Measurements from ENCODE around the gene RAD54L2. TPM values are rescaled to one million over a fixed set of nuclear protein-coding genes. Genes with fewer than 3 reads are reported as not detected.

RAD54L2 gene
- total RNA-seq, 4 donors from 2014 or later: 15.0 to 36.5 (median 20.4) TPM

DNA sequence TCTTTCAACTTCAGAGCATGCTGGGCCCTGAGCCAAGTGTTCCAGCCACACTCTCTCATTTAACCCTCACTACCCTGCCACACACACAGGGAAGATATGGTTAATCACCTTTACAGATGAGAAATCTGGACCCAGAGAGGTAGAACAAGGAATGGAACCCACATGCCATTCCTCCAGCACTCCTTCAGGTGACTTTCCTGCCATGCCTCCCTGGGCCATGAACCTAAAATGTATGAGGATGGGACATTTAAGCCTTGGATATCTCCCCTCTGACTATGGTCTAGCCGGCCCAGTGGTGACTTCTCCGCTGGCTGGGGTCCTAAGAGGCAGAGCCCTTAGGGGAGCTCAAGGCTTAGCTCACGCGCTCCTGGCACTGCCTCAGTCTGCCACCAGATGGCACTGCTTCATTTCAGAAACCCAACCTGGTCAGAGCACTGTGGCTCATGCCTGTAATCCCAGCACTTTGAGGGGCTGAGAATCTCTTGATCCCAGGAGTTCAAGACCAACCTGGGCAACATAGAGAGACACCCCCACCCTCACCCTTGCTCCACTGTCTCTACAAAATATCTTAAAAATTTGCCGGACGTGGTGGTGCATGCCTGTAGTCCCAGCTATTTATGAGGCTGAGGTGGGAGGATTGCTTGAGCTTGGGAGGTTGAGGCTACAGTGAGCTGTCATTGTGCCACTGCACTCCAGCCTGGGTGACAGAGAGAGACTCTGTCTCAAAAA lies 36.5 kb upstream of the RAD54L2 start:
- no peaks in the 10 kb centered on the region for H3K9me3 ChIP-seq
- 21% methylated on average over 4 of the region's 6 CpGs for WGBS
- H3K27me3 ChIP-seq: no peaks in the 10 kb centered on the region
- H3K4me3 ChIP-seq: no peak overlapping the region
- no peak overlapping the region for H3K27ac ChIP-seq
- TF ChIP-seq, protein P1, sequence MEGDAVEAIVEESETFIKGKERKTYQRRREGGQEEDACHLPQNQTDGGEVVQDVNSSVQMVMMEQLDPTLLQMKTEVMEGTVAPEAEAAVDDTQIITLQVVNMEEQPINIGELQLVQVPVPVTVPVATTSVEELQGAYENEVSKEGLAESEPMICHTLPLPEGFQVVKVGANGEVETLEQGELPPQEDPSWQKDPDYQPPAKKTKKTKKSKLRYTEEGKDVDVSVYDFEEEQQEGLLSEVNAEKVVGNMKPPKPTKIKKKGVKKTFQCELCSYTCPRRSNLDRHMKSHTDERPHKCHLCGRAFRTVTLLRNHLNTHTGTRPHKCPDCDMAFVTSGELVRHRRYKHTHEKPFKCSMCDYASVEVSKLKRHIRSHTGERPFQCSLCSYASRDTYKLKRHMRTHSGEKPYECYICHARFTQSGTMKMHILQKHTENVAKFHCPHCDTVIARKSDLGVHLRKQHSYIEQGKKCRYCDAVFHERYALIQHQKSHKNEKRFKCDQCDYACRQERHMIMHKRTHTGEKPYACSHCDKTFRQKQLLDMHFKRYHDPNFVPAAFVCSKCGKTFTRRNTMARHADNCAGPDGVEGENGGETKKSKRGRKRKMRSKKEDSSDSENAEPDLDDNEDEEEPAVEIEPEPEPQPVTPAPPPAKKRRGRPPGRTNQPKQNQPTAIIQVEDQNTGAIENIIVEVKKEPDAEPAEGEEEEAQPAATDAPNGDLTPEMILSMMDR (IDR thresholded peaks at IDR 0.05): peak; percentile 79 to 94
- no peak for TF ChIP-seq POLR2A (IDR thresholded peaks at IDR 0.05)
- TF ChIP-seq POLR2AphosphoS5 (IDR thresholded peaks at IDR 0.05): no peak
- TF ChIP-seq EP300 (IDR thresholded peaks at IDR 0.05): no peak
- peaks cover 18% of the 10 kb centered on the region for H3K4me1 ChIP-seq
- peak; percentile 87 to 90 for DNase-seq (ENCODE audit: low spot score in 2 of 2)
- no peaks in the 10 kb centered on the region for H3K36me3 ChIP-seq

DNA sequence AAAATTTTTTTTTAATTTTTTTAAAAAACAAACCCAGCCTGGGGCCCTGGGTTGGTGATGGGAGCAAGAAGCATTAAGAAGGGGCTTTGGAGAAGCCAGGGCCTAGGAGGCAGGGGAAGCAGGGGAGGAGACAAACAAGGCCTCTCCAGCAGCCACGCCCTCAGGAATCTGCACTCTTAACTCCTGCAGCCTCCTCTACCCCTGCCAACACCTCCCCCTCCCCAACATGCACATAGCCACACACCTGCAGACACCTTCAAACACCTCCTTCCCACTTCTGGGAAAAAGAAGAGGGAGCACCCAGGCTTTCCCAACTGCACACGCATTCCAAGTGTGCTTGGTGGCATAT lies 36.0 kb upstream of the RAD54L2 start:
- Histone ChIP-seq H3K27ac (no peak overlapping the region), H3K4me1 (peaks cover 18% of the 10 kb centered on the region), H3K9me3 (no peaks in the 10 kb centered on the region), H3K4me3 (no peak overlapping the region), H3K36me3 (no peaks in the 10 kb centered on the region), H3K27me3 (no peaks in the 10 kb centered on the region)
- DNase-seq (ENCODE audit: low spot score in 2 of 2): no peak
- TF ChIP-seq POLR2A (IDR thresholded peaks at IDR 0.05): no peak
- TF ChIP-seq POLR2AphosphoS5 (IDR thresholded peaks at IDR 0.05): no peak
- TF ChIP-seq, protein P1 (IDR thresholded peaks at IDR 0.05): no peak
- TF ChIP-seq EP300 (IDR thresholded peaks at IDR 0.05): no peak
- WGBS: 19% methylated on average over 2 of the region's 2 CpGs

DNA sequence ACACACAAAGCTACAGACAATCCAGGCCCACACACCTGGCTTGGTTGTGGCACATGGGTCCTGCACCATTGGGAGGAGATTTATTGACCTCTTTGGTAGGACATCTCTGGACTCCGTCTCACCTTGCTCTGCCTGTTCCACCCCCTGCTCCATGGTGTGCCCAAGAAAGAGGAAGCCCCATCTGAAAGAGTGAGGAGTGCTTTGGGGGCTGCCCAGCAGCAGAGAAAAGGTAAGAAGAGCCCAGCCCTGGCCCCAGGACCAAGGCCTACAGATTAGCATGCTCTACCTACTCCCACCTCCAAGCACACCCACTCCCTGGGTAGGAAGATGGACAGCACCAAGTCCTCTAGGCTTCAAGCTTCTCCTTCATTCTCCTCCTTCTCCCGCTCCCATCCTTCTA lies 35.5 kb upstream of the RAD54L2 start:
- Histone ChIP-seq H3K9me3 (no peaks in the 10 kb centered on the region), H3K36me3 (no peaks in the 10 kb centered on the region), H3K27ac (no peak overlapping the region), H3K4me3 (no peak overlapping the region), H3K4me1 (peaks cover 18% of the 10 kb centered on the region), H3K27me3 (no peaks in the 10 kb centered on the region)
- no peak for DNase-seq (ENCODE audit: low spot score in 2 of 2)
- 91% methylated on average over 2 of the region's 2 CpGs for WGBS
- no peak for TF ChIP-seq POLR2A (IDR thresholded peaks at IDR 0.05)
- TF ChIP-seq, protein P1 (IDR thresholded peaks at IDR 0.05): no peak
- TF ChIP-seq EP300 (IDR thresholded peaks at IDR 0.05): no peak
- no peak for TF ChIP-seq POLR2AphosphoS5 (IDR thresholded peaks at IDR 0.05)

DNA sequence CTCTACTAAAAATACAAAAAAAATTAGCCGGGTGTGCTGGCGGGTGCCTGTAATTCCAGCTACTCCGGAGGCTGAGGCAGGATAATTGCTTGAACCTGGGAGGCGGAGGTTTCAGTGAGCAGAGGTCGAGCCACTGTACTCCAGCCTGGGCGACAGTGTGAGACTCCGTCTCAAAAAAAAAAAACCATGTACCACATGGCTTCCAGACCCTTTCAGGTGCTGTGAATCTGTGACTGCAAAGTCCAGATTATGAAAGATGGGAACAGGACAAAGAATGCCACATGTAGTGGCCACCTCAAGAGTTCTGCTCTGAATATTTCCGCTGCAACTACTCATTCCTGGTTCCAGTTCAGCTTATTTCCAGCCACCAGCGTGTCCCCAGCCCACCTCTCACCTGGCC lies 30.3 kb upstream of the RAD54L2 start:
- Histone ChIP-seq H3K9me3 (no peaks in the 10 kb centered on the region), H3K27ac (no peak overlapping the region), H3K4me3 (no peak overlapping the region), H3K4me1 (no peaks in the 10 kb centered on the region), H3K36me3 (no peaks in the 10 kb centered on the region), H3K27me3 (no peaks in the 10 kb centered on the region)
- DNase-seq (ENCODE audit: low spot score in 2 of 2): no peak
- WGBS: 84% methylated on average over 9 of the region's 9 CpGs
- TF ChIP-seq POLR2AphosphoS5 (IDR thresholded peaks at IDR 0.05) (no peak), POLR2A (IDR thresholded peaks at IDR 0.05) (no peak)
- TF ChIP-seq, protein P1 (IDR thresholded peaks at IDR 0.05): no peak

DNA sequence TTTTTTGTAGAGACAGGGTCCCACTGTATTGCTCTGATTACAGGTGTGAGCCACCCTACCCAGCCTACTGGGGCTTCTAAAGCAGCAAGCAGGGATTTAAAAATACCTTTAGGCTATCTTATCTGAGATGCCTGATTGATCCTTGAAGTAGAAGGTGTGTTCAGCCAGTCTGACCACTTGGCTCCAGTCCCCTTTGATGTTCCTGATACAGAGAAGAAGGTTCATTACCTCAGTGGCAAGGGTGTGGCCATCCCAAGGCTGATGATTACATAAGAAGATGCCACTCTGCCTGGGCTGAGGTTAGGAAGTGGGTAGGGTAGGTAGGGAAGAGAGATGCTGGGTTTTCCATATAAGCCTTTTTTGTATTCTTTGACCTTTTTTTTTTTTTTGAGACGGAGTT lies 27.5 kb upstream of the RAD54L2 start:
- WGBS: 76% methylated on average over 1 of the region's 1 CpG
- Histone ChIP-seq H3K4me3 (no peak overlapping the region), H3K27ac (no peak overlapping the region), H3K9me3 (no peaks in the 10 kb centered on the region), H3K27me3 (no peaks in the 10 kb centered on the region), H3K4me1 (no peaks in the 10 kb centered on the region), H3K36me3 (no peaks in the 10 kb centered on the region)
- no peak for DNase-seq (ENCODE audit: low spot score in 2 of 2)
- TF ChIP-seq EP300 (IDR thresholded peaks at IDR 0.05) (no peak), POLR2AphosphoS5 (IDR thresholded peaks at IDR 0.05) (no peak), POLR2A (IDR thresholded peaks at IDR 0.05) (no peak)
- TF ChIP-seq, protein P1 (IDR thresholded peaks at IDR 0.05): no peak

Data from suprapubic skin (tissue), 4 donors.